MM.1S (cell line): ENCODE data around the gene TFEB.

Experiments used
- CTCF ChIP-seq: fragments of 300-600 bp; sonication (generic); IDR thresholded peaks from 2 replicates; pipeline ENCODE4 v1.5.1; 2016; ENCODE audit warnings: antibody characterized with exemption, low read length, mixed read lengths
- EZH2 ChIP-seq: fragments of 300-600 bp; sonication (generic); optimal IDR thresholded peaks from 2 replicates; pipeline ENCODE3; 2017; ENCODE audit warnings: low read depth, mild to moderate bottlenecking, antibody characterized with exemption, low read length, mixed read lengths
- EZH2phosphoT487 ChIP-seq: fragments of 300-600 bp; sonication (generic); IDR thresholded peaks from 2 replicates; pipeline ENCODE4 v1.6.1; 2018; ENCODE audit warnings: antibody characterized with exemption, low read length

GRCh38 chr6:41700463-41701347 is 34.7 kb downstream of the TFEB start:
- TF ChIP-seq CTCF (no peak), EZH2phosphoT487 (no peak), EZH2 (no peak)
